Mesenchymal stem cell (in vitro differentiated cells and primary cell): ENCODE results near the gene ACTN4.
"Not testable (repeated sequence)": the region's sequence is repeated elsewhere in the genome, so short reads cannot be mapped to it uniquely, and the experiment has no call there.

Source experiments
- DNase-seq: peaks from one replicate; pipeline ENCODE4 v3.0.0-alpha.2; 2013
- H2AFZ ChIP-seq: one replicate; pipeline ENCODE4 v1.6.1; 2013; ENCODE audit warnings: low read depth, mild to moderate bottlenecking, control low read depth, inconsistent platforms, low read length, moderate library complexity
- H2AK5ac ChIP-seq: 2 replicates; pipeline ENCODE4 v1.6.1; 2013; ENCODE audit warnings: low read length, moderate library complexity, mild to moderate bottlenecking, inconsistent platforms; ENCODE audit not compliant: severe bottlenecking
- H2BK120ac ChIP-seq: one replicate; pipeline ENCODE4 v1.6.1; 2013; ENCODE audit warnings: low read depth, mild to moderate bottlenecking, inconsistent platforms, low read length, moderate library complexity
- H2BK12ac ChIP-seq, 2 experiments: one replicate each; pipeline ENCODE4 v1.6.1; 2013; ENCODE audit warnings: inconsistent platforms in 2 of 2, low read length in 2 of 2, mild to moderate bottlenecking in 2 of 2, moderate library complexity in 2 of 2, control low read depth in 1 of 2
- H2BK15ac ChIP-seq: one replicate; pipeline ENCODE4 v1.6.1; 2013; ENCODE audit warnings: mild to moderate bottlenecking, low read depth, inconsistent platforms; ENCODE audit not compliant: poor library complexity, severe bottlenecking
- H2BK5ac ChIP-seq: 2 replicates; pipeline ENCODE4 v1.6.1; 2013; ENCODE audit warnings: low read depth, mild to moderate bottlenecking, low read length, control low read depth, inconsistent platforms; ENCODE audit not compliant: poor library complexity, severe bottlenecking
- H3K14ac ChIP-seq, 2 experiments: one replicate each; pipeline ENCODE4 v1.6.1; 2013; ENCODE audit warnings: inconsistent platforms in 2 of 2, low read length in 2 of 2, control low read depth in 1 of 2, mild to moderate bottlenecking in 1 of 2, moderate library complexity in 1 of 2
- H3K18ac ChIP-seq, 2 experiments: one replicate each; pipeline ENCODE4 v1.6.1; 2013; ENCODE audit warnings: inconsistent platforms in 2 of 2, low read length in 2 of 2, control low read depth in 1 of 2, low read depth in 1 of 2, mild to moderate bottlenecking in 1 of 2
- H3K23ac ChIP-seq, 2 experiments: one replicate each; pipeline ENCODE4 v1.6.1; 2013; ENCODE audit warnings: inconsistent platforms in 2 of 2, low read length in 2 of 2, mild to moderate bottlenecking in 2 of 2, moderate library complexity in 2 of 2, control low read depth in 1 of 2
- H3K27ac ChIP-seq: 2 replicates; pipeline ENCODE4 v1.5.1; 2013; ENCODE audit warnings: mild to moderate bottlenecking, moderate library complexity, low read length, control low read depth, inconsistent platforms; ENCODE audit not compliant: poor library complexity, severe bottlenecking
- H3K27me3 ChIP-seq, 2 experiments: 2 replicates each; pipeline versions ENCODE4 v1.6.1 to v1.7.0; 2013; ENCODE audit warnings: low read length in 2 of 2, mild to moderate bottlenecking in 2 of 2, moderate library complexity in 2 of 2, control low read depth in 1 of 2, inconsistent platforms in 1 of 2; ENCODE audit not compliant: control insufficient read depth in 1 of 2, insufficient read depth in 1 of 2
- H3K36me3 ChIP-seq, 2 experiments: 2 replicates each; pipeline versions ENCODE4 v1.6.1 to v1.7.0; 2013; ENCODE audit warnings: low read length in 2 of 2, control low read depth in 1 of 2, inconsistent platforms in 1 of 2, low read depth in 1 of 2, mild to moderate bottlenecking in 1 of 2; ENCODE audit not compliant: insufficient read depth in 2 of 2, control insufficient read depth in 1 of 2
- H3K4ac ChIP-seq, 2 experiments: one replicate each; pipeline ENCODE4 v1.6.1; 2013; ENCODE audit warnings: inconsistent platforms in 2 of 2, low read length in 2 of 2, mild to moderate bottlenecking in 2 of 2, moderate library complexity in 2 of 2, control low read depth in 1 of 2, low read depth in 1 of 2
- H3K4me1 ChIP-seq: 2 replicates; pipeline ENCODE4 v1.6.1; 2013; ENCODE audit warnings: low read depth, low read length, control low read depth; ENCODE audit not compliant: control insufficient read depth, insufficient read depth
- H3K4me2 ChIP-seq: 2 replicates; pipeline ENCODE4 v1.6.1; 2013; ENCODE audit warnings: low read length, mild to moderate bottlenecking, inconsistent platforms; ENCODE audit not compliant: poor library complexity, severe bottlenecking
- H3K4me3 ChIP-seq, 2 experiments: 2 replicates each; pipeline versions ENCODE4 v1.5.1 to v1.7.0; 2013; ENCODE audit warnings: low read length in 2 of 2, mild to moderate bottlenecking in 2 of 2, control low read depth in 1 of 2, low read depth in 1 of 2; ENCODE audit not compliant: insufficient read depth in 1 of 2
- H3K79me1 ChIP-seq: replicated peaks from 2 replicates; pipeline ENCODE4 v1.6.1; 2013; ENCODE audit warnings: mild to moderate bottlenecking, control low read depth, low read length, inconsistent platforms; ENCODE audit not compliant: poor library complexity, severe bottlenecking
- H3K9ac ChIP-seq: 2 replicates; pipeline ENCODE4 v1.7.0; 2013; ENCODE audit warnings: mild to moderate bottlenecking, low read length, moderate library complexity
- H3K9me3 ChIP-seq: 2 replicates; pipeline ENCODE4 v1.7.0; 2013; ENCODE audit warnings: mild to moderate bottlenecking, low read length; ENCODE audit not compliant: control insufficient read depth
- H4K8ac ChIP-seq: one replicate; pipeline ENCODE4 v1.6.1; 2013; ENCODE audit warnings: inconsistent platforms, mild to moderate bottlenecking, low read length, moderate library complexity
- H4K91ac ChIP-seq: one replicate; pipeline ENCODE4 v1.6.1; 2013; ENCODE audit warnings: mild to moderate bottlenecking, low read length, inconsistent platforms
- WGBS: methylation state at CpG from one replicate; pipeline ENCODE4 v1.1.7; 2013; ENCODE audit warnings: mixed read lengths; 5-methylcytosine and 5-hydroxymethylcytosine counted together

ACTN4 gene

DNA sequence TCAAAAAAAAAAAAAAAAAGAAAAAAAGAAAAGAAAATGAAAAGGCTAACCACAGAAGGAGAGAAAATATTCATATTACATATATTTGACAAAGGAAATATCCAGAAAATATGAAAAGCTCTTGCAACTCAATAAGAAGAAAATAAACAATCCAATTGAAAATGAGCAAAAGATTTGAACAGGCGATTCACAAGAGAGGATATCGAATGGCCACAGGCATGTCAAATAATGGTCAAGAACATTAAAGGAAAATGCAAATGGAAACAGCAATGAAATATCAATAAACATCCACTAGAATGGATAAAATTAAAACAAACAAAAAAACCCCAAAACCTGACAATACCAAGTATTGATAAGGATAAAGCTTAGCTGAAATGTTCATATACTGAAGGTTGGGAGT lies 117.8 kb downstream of the ACTN4 start:
- no CpG with 5 or more reads among the region's 2 CpGs for WGBS
- no peak overlapping the region for H2AFZ ChIP-seq

DNA sequence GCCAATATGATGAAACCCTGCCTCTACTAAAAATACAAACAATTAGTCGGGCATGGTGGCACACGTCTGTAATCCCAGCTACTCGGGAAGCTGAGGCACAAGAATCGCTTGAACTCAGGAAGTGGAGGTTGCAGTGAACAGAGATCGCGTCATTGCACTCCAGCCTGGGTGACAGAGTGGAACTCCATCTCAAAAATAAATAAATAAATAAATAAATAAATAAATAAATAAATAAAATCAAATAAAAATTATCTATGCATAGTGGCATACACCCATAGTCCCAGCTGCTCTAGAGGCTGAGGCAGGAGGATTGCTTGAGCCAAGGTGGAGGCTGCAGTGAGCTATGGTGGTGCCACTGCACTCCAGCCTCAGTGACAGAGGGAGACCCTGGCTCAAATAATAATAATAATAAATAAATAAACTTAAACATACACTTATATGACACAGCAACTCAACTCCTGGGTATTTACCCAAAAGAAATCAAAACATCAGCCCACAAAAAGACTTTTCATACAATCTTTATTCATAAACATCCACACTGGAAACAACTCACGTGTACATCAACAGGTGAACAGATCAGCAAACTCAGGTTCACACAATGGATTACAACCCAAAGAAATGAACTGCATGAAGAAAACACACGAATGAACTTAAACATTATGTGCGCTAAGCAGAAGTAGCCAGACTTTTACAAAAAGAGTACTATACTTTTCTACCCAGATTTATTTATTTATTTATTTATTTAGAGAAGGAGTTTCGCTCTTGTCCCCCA lies 119.0 kb downstream of the ACTN4 start:
- no peak overlapping the region for H2AK5ac ChIP-seq
- no peak overlapping the region for H2AFZ ChIP-seq
- H3K14ac ChIP-seq, result no peak overlapping the region
- H2BK15ac ChIP-seq, result no peak overlapping the region
- no peak overlapping the region for H4K91ac ChIP-seq
- no peak overlapping the region for H3K4ac ChIP-seq
- H4K8ac ChIP-seq, result no peak overlapping the region
- WGBS, result 93% methylated on average over 6 of the region's 10 CpGs
- H3K27me3 ChIP-seq, result no peaks in the 10 kb centered on the region
- no peak overlapping the region for H2BK120ac ChIP-seq
- H2BK5ac ChIP-seq, result no peak overlapping the region
- H3K4me1 ChIP-seq, result peaks cover 1% of the 10 kb centered on the region
- H3K9ac ChIP-seq, result no peak overlapping the region
- H3K23ac ChIP-seq, result no peak overlapping the region
- no peaks in the 10 kb centered on the region for H3K36me3 ChIP-seq
- no peaks in the 10 kb centered on the region for H3K9me3 ChIP-seq
- no peak overlapping the region for H3K4me2 ChIP-seq
- no peak overlapping the region for H3K27ac ChIP-seq
- no peaks in the 10 kb centered on the region for H3K79me1 ChIP-seq
- no peak overlapping the region for H2BK12ac ChIP-seq
- DNase-seq, result no peak
- no peak overlapping the region for H3K18ac ChIP-seq
- no peak overlapping the region for H3K4me3 ChIP-seq

More for the DNA sequence above, 117.8 kb downstream of the ACTN4 start:
- H2BK5ac ChIP-seq, result no peak overlapping the region
- no peak overlapping the region for H2AK5ac ChIP-seq
- H3K14ac ChIP-seq, result no peak overlapping the region
- H3K4me3 ChIP-seq, result no peak overlapping the region
- H3K4me1 ChIP-seq, result peaks cover 1% of the 10 kb centered on the region
- H3K79me1 ChIP-seq, result no peaks in the 10 kb centered on the region
- no peak overlapping the region for H3K4me2 ChIP-seq
- H3K4ac ChIP-seq, result no peak overlapping the region
- no peak overlapping the region for H2BK120ac ChIP-seq
- no peaks in the 10 kb centered on the region for H3K36me3 ChIP-seq
- DNase-seq, result no peak
- H3K9ac ChIP-seq, result no peak overlapping the region
- no peak overlapping the region for H3K27ac ChIP-seq
- H2BK12ac ChIP-seq, result no peak overlapping the region
- H4K8ac ChIP-seq, result no peak overlapping the region
- H2BK15ac ChIP-seq, result no peak overlapping the region
- H3K23ac ChIP-seq, result no peak overlapping the region
- H4K91ac ChIP-seq, result no peak overlapping the region
- H3K9me3 ChIP-seq, result no peaks in the 10 kb centered on the region
- no peak overlapping the region for H3K18ac ChIP-seq
- no peaks in the 10 kb centered on the region for H3K27me3 ChIP-seq

DNA sequence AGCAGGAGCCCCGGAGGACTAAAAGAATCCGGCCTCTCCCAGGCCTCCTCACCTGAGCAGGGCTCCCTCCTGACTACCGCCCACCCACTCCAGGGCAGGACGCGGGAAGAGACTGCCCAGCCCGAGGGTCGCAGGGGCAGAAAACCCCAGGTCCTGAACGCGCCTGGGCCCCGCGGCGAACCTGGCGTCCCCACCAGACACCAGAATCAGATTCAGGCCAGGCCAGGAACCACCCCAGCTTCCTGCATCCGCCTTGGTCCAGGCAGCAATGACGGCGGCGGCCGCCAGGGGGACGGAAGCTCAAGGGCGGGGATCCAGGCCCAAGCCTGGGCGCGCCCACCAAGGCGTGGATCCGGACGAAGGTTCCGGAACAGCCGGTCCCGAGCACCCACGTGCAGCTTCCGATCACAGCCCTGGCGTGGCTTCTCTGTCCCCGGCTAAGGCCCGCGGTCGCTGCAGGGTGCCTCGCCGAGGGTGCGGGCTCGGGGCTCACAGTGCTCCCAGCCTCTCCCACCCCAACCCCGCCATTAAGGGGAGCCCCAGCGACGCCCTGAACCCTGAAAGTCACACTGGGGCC lies 122.3 kb downstream of the ACTN4 start:
- peak; percentile 24 for DNase-seq
- H3K9me3 ChIP-seq, result no peaks in the 10 kb centered on the region
- WGBS, result 37% methylated on average over 37 of the region's 42 CpGs

DNA sequence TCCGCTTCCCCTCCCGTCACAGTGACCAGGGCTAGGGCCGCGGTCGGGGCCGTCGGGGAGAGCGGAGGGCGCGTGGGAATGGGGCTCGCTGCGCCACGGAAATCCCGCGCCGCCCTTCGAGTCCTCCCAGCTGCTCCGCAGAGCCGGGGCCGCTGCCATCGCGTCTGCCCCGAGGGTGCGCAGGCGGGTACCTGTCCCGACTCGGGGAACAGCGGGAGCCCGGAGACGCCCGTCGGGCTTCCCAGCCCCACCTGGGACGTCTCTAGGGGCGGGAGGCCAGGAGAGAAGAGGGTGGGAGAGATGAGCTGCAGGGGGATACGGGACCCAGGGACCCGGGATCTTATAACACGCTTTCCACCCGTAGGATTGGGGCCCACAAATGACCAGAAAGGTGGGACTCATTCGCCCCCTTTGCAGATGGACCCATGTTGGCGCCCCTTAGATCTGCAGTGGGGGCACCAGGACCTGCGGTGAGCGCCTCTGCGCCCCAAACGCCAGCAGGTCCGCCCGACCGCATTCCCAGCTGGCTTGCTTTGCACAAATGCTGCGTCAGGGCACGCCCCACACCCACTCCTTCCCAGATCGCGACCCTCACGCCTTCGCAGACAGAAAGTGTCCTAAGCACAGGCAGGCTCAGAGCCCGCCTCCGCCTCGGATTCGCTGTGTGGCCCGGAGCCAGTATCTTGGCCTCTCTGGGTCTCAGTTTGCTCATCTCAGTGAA lies 122.9 kb downstream of the ACTN4 start:
- H3K23ac ChIP-seq, H3K14ac ChIP-seq, H4K8ac ChIP-seq, H4K91ac ChIP-seq, H3K4me2 ChIP-seq, H2BK15ac ChIP-seq, H3K36me3 ChIP-seq, H2BK5ac ChIP-seq, H3K4me1 ChIP-seq, H3K4ac ChIP-seq, H2AK5ac ChIP-seq, H3K79me1 ChIP-seq, H3K27ac ChIP-seq, H3K9ac ChIP-seq, H3K9me3 ChIP-seq, H2BK12ac ChIP-seq, H3K27me3 ChIP-seq, H2AFZ ChIP-seq, DNase-seq, H3K4me3 ChIP-seq, H2BK120ac ChIP-seq: not testable (repeated sequence)
- 74% methylated on average over 3 of the region's 58 CpGs for WGBS
- peak overlapping the region in 1 of 2 experiments; percentile 62 for H3K18ac ChIP-seq

More for the DNA sequence above, 122.3 kb downstream of the ACTN4 start:
- H4K91ac ChIP-seq, result no peak overlapping the region
- H2BK5ac ChIP-seq, result no peak overlapping the region
- H3K79me1 ChIP-seq, result no peaks in the 10 kb centered on the region
- no peaks in the 10 kb centered on the region for H3K27me3 ChIP-seq
- no peak overlapping the region for H2BK120ac ChIP-seq
- H4K8ac ChIP-seq, result peak overlapping the region; percentile 90
- no peak overlapping the region for H3K14ac ChIP-seq
- H3K4me1 ChIP-seq, result peaks cover 3% of the 10 kb centered on the region
- no peak overlapping the region for H3K4me3 ChIP-seq
- H3K27ac ChIP-seq, result no peak overlapping the region
- H2AK5ac ChIP-seq, result no peak overlapping the region
- H3K36me3 ChIP-seq, result no peaks in the 10 kb centered on the region
- no peak overlapping the region for H2BK15ac ChIP-seq
- peak overlapping the region; percentile 39 for H2AFZ ChIP-seq
- peak overlapping the region in 1 of 2 experiments; percentile 15 for H2BK12ac ChIP-seq
- H3K4ac ChIP-seq, result no peak overlapping the region
- H3K23ac ChIP-seq, result no peak overlapping the region
- peak overlapping the region; percentile 33 to 62 for H3K18ac ChIP-seq
- no peak overlapping the region for H3K4me2 ChIP-seq
- no peak overlapping the region for H3K9ac ChIP-seq
